Testis (tissue), 3 donors: ENCODE results near the gene SLC25A25. TPM values are rescaled to one million over a fixed set of nuclear protein-coding genes. Genes with fewer than 3 reads are reported as not detected.
"Not testable (repeated sequence)": the region's sequence is repeated elsewhere in the genome, so short reads cannot be mapped to it uniquely, and the experiment has no call there.

Source experiments
- DNase-seq: peaks from one replicate; pipeline ENCODE4 v3.0.0-alpha.2; 2019
- H3K27ac ChIP-seq, 2 donors: fragments of 200-600 bp; sonication (generic); one replicate each; pipeline ENCODE4 v1.5.1; 2019
- H3K27me3 ChIP-seq: fragments of 200-600 bp; sonication (generic); one replicate; pipeline ENCODE4 v1.5.1; 2019
- H3K36me3 ChIP-seq: fragments of 200-600 bp; sonication (generic); one replicate; pipeline ENCODE4 v1.5.1; 2017; ENCODE audit warnings: low read depth; ENCODE audit errors: missing control alignments
- H3K4me1 ChIP-seq: fragments of 200-600 bp; sonication (generic); one replicate; pipeline ENCODE4 v1.5.1; 2019
- H3K4me3 ChIP-seq, 2 donors: fragments of 200-600 bp; sonication (generic); one replicate each; pipeline ENCODE4 v1.5.1; 2017 to 2019
- H3K9me3 ChIP-seq: fragments of 200-600 bp; sonication (generic); one replicate; pipeline ENCODE4 v1.5.1; 2017
- CTCF ChIP-seq, 3 experiments: fragments of 450-650 bp in 2 of 3; fragments of 200-600 bp in 1 of 3; sonication (generic) in 1 of 3; IDR thresholded peaks; one replicate each; pipeline ENCODE4 v1.5.1; 2016 to 2019; ENCODE audit warnings: antibody characterized with exemption in 3 of 3, mild to moderate bottlenecking in 2 of 3, moderate library complexity in 1 of 3
- POLR2A ChIP-seq: fragments of 450-650 bp; IDR thresholded peaks from one replicate; pipeline ENCODE4 v1.6.1; 2017; ENCODE audit warnings: antibody characterized with exemption, mild to moderate bottlenecking, moderate library complexity
- WGBS, 2 donors: methylation state at CpG; one replicate each; pipeline ENCODE4 v1.1.5; 2018; 5-methylcytosine and 5-hydroxymethylcytosine counted together
- intact Hi-C: fragments of 100-400 bp; cut with DNase I; formaldehyde crosslinking; loops from one replicate; pipeline ENCODE4 v1.15.1; 2023; ENCODE audit warnings: low total_unique reads
- polyA plus RNA-seq: library from polyadenylated mRNA; stranded (reverse); fragments of 350-450 nt; fragmentation: Illumina TruSeq; extraction: RNeasy Lipid Tissue Mini Kit (QIAGEN cat#74804); gene quantifications from one replicate; pipeline ENCODE4 v1.2.3, GENCODE V29; 2014; ENCODE audit warnings: low read depth, low replicate concordance; ENCODE audit not compliant: insufficient read depth
- total RNA-seq, 2 donors: library from RNA; depleted of rRNA; stranded (reverse); fragments of >200 nt; gene quantifications; one replicate each; pipeline ENCODE4 v1.2.3, GENCODE V29; 2016

SLC25A25 gene
- total and polyA plus RNA-seq, 3 donors from 2014 or later: 15.0 to 21.1 (median 19.1) TPM

GRCh38 chr9:128129976-128130590, 62.1 kb downstream of the SLC25A25 start:
- TF ChIP-seq CTCF (IDR thresholded peaks at IDR 0.05): peak in 1 of 3 experiments; percentile 18
- H3K27ac ChIP-seq, H3K9me3 ChIP-seq, H3K36me3 ChIP-seq, H3K27me3 ChIP-seq, H3K4me3 ChIP-seq, intact Hi-C loops: not testable (repeated sequence)
- H3K4me1 ChIP-seq: peaks cover 21% of the 10 kb centered on the region
- DNase-seq: peak; percentile 73
- WGBS, 2 donors: 27 to 68% methylated on average over 4 to 12 of the region's 12 CpGs

- intact Hi-C loops, H3K9me3 ChIP-seq, DNase-seq, H3K27ac ChIP-seq, H3K36me3 ChIP-seq, H3K4me3 ChIP-seq, H3K27me3 ChIP-seq: not testable (repeated sequence)
- H3K4me1 ChIP-seq: peaks cover 16% of the 10 kb centered on the region
- WGBS, 2 donors: 68 to 72% methylated on average over 7 of the region's 7 CpGs
Observed at GRCh38 chr9:128130651-128131050, 62.6 kb downstream of the SLC25A25 start.

GRCh38 chr9:128131346-128131745, 63.3 kb downstream of the SLC25A25 start:
- H3K27me3 ChIP-seq, DNase-seq: not testable (repeated sequence)
- 84 to 92% methylated on average over 8 of the region's 8 CpGs for WGBS, 2 donors

GRCh38 chr9:128132139-128132538, 64.1 kb downstream of the SLC25A25 start:
- DNase-seq, H3K9me3 ChIP-seq: not testable (repeated sequence)

More at GRCh38 chr9:128131346-128131745, 63.3 kb downstream of the SLC25A25 start:
- H3K36me3 ChIP-seq, H3K4me1 ChIP-seq, intact Hi-C loops, H3K27ac ChIP-seq, H3K9me3 ChIP-seq, H3K4me3 ChIP-seq: not testable (repeated sequence)

GRCh38 chr9:128135561-128135960, 67.5 kb downstream of the SLC25A25 start:
- H3K9me3 ChIP-seq, DNase-seq, H3K4me1 ChIP-seq, H3K27me3 ChIP-seq, H3K4me3 ChIP-seq, H3K27ac ChIP-seq, intact Hi-C loops, H3K36me3 ChIP-seq: not testable (repeated sequence)
- WGBS, 2 donors: 87 to 88% methylated on average over 6 to 8 of the region's 8 CpGs

More at GRCh38 chr9:128132139-128132538, 64.1 kb downstream of the SLC25A25 start:
- intact Hi-C loops, H3K4me1 ChIP-seq, H3K4me3 ChIP-seq, H3K27me3 ChIP-seq, H3K27ac ChIP-seq, H3K36me3 ChIP-seq: not testable (repeated sequence)
- WGBS, 2 donors: 31 to 41% methylated on average over 8 of the region's 8 CpGs

- intact Hi-C loops: no loop called here
- Histone ChIP-seq H3K36me3 (no peaks in the 10 kb centered on the region), H3K9me3 (no peaks in the 10 kb centered on the region), H3K27ac (no peak overlapping the region), H3K4me1 (no peaks in the 10 kb centered on the region), H3K4me3 (no peak overlapping the region), H3K27me3 (no peaks in the 10 kb centered on the region)
- DNase-seq: no peak
- TF ChIP-seq CTCF (IDR thresholded peaks at IDR 0.05): no peak
- no peak for TF ChIP-seq POLR2A
- WGBS, 2 donors: 88 to 96% methylated on average over 16 to 18 of the region's 18 CpGs
Observed at GRCh38 chr9:128136816-128137793, 69.1 kb downstream of the SLC25A25 start.
